Stimulated activated CD4-positive, alpha-beta T cell treated with anti-CD3 and anti-CD28 coated beads, Interleukin-2, amount 100 ng/mL, for 48 hours (primary cell): ENCODE measurements around the gene GDPD1.
"Not testable (repeated sequence)": the region's sequence is repeated elsewhere in the genome, so short reads cannot be mapped to it uniquely, and the experiment has no call there.

ENCODE experiments used
- DNase-seq, 2 donors: peaks; one replicate each; pipeline ENCODE4 v3.0.0-alpha.2; 2020

GDPD1 gene

GRCh38 chr17:59257101-59257500 lies 36.8 kb downstream of the GDPD1 start:
- no peak for DNase-seq

- DNase-seq, result no peak
Observed at GRCh38 chr17:59260722-59261121, 40.4 kb downstream of the GDPD1 start.

- no peak for DNase-seq
Observed at GRCh38 chr17:59266745-59267144, 46.4 kb downstream of the GDPD1 start.

GRCh38 chr17:59267776-59268175 lies 47.5 kb downstream of the GDPD1 start:
- DNase-seq, result no peak

DNA sequence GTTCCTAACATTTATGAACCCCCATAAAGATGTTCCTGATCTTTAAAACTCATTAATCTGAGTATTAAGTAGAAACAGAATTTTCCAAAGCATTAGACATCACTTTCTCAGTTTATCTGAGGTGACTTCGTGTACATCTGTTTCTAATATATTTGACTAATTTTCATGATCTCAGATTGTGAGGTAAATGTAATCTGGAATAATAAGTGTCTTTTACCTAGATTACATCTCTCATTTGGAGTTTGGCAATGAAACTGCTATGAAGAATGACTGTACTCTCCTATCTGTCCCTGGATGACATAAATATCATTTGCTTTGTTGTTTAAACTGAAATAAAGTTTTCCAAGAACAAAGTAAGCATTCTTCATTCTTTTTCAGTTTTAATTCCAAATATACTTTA lies 55.3 kb downstream of the GDPD1 start:
- DNase-seq, result no peak

DNA sequence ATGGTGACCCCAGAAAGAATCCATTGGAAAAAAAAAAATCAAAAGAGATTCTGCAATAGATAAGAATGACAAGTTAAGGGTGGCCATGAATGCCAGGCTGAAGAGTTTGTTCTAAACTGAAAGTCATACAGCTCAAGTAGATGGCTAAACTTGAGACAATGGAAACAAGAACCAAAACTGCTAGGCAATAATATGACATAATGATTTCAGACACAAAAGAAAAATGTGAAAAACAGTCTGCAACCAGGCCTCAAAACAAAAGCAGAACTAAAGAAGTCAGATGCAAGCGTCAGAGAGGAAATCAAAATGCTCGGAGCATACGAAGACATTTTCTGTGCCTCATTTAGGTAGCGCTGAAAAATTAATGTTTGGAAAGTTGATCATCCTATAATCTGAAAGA lies 56.7 kb downstream of the GDPD1 start:
- DNase-seq, result no peak

- DNase-seq, result no peak
Observed at GRCh38 chr17:59278406-59278805, 58.1 kb downstream of the GDPD1 start.

DNA sequence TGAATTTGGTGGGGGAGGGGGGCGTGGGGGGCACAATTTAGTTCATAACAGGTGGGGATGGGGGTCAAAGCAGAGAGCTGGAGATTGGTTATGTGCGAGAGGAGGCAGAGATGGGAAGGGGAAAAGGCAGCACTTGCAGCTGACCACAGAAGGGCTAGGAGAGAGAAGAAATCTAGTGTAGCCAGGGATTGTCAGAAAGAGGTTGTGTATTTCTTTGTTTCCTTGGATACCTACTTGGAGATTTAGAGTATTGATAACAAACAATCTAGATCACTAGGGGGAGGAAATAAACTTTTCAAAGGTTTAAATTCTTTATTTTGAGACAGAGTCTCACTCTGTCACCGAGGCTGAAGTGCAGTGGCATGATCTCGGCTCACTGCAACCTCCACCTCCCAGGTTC lies 64.0 kb downstream of the GDPD1 start:
- no peak for DNase-seq

DNA sequence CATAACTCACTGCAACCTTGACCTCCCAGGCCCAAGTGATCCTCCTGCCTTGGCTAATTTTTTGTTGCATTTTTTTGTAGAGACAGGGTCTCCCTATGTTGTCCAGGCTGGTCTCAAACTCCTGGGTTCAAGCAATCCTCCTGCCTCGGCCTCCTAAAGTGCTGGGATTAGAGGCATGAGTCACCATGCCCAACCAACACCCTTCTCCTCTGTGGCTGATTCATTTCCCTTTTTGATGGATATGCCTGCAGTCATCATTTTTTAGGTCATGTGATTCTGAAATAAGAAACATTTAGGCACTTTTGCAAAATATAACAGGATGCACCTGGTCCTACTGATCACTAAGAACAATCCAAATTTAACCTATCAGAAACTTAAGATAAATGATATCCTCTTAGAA lies 67.1 kb downstream of the GDPD1 start:
- no peak for DNase-seq

- no peak for DNase-seq
Observed at GRCh38 chr17:59287891-59288290, 67.6 kb downstream of the GDPD1 start.

GRCh38 chr17:59289981-59290301 lies 69.6 kb downstream of the GDPD1 start:
- no peak for DNase-seq

- not testable (repeated sequence) for DNase-seq
Observed at GRCh38 chr17:59290302-59290998, 70.1 kb downstream of the GDPD1 start.

DNA sequence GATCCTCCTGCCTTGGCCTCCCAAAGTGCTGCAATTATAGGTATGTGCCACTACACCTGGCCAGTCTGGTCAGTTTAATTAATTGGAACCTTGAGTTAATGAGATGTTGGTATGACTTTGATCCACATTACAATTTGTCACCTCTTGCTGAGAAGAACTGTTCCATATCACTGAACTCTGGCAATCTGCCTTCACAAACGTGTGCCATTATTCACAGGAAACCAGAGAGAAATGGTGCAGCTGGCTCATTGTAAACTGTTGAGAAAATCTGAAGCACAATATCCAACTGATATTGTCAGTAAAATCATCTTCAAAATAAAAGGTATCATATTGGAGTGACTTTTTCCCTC lies 71.8 kb downstream of the GDPD1 start:
- DNase-seq, result no peak

DNA sequence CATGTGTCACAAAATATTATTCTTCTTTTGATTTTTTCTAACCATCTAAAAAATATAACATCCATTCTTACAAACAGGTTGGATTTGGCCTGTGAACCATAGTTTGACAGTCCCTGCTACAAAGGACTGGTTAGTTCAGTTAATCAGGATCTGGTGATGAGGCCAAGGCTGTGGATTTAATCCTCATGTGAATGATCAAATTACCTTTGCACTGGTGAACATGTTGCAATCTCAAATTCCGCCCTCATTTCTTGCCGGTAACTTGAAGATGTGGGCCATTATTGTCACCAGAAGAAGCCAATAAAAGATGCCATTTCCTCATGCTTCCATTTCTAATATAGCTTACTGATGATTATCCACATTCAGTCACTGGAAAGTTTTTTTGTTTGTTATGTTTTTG lies 75.9 kb downstream of the GDPD1 start:
- no peak for DNase-seq

DNA sequence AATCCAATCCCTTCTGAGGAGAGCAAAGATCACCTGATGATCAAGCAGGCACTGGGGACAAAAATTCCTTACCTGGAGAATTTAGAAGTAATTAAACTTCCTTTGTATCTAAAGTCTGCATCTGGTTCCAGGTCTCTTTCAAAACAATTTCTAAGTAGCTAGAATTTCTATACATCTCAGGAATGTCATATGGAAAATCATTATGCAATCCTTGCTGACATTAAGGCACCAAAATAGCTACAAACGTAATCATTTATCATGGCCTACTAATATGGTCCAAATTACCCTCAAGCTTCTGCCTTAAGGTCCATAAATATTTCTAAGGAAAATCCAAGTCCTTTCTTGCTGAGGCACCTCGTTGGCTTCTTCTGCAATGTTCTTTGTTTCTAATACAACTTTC lies 78.2 kb downstream of the GDPD1 start:
- no peak for DNase-seq

- DNase-seq, result no peak
Observed at GRCh38 chr17:59299400-59300092, 79.2 kb downstream of the GDPD1 start.

GRCh38 chr17:59300941-59301340 lies 80.6 kb downstream of the GDPD1 start:
- no peak for DNase-seq

DNA sequence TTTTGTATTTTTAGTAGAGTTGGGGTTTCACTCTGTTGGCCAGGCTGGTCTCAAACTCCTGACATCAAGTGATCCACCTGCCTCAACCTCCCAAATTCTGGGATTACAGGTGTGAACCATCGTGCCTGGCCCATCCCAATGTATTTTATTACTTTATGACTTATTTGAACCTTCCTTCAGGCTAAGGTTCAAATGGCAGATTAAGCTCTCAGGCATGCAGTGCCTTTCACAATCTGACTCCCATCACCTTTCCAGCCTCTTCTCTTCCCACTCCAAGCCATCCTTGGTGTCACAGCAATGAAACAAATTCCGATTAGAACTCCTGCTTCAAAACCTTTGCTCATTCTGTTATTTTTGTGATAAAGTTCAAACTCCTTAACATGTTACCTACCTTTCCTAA lies 84.5 kb downstream of the GDPD1 start:
- DNase-seq, result no peak

DNA sequence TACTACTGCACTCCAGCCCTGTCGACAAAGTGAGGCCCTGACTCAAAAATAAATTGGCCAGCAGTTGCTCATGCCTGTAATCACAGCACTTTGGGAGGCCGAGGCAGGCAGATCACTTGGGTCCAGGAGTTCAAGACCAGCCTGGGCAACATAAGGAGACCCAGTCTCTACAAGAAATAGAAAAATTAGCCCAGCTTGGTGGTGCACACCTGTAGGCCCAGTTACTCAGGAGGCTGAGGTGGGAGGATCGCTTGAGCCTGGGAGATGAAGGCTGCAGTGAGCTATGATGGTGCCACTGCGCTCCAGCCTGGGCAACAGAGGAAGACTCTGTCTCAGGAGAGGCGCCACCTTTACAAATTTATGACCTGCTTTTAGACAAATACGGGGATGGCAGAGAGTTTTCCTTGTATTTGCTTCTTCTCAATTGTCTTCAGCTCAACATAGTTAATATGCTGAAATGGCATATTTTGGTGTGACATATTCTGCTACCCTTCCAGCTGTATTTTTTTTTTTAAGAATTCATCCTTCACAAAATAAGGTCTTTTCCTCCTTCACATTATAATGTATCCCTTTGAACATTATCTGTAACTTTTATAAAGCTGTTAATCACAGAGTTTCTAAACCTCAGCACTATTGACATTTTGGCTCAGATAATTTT lies 90.1 kb downstream of the GDPD1 start:
- no peak for DNase-seq

GRCh38 chr17:59311051-59311468 lies 90.7 kb downstream of the GDPD1 start:
- peak in 1 of 2 donors; percentile 28 for DNase-seq

DNA sequence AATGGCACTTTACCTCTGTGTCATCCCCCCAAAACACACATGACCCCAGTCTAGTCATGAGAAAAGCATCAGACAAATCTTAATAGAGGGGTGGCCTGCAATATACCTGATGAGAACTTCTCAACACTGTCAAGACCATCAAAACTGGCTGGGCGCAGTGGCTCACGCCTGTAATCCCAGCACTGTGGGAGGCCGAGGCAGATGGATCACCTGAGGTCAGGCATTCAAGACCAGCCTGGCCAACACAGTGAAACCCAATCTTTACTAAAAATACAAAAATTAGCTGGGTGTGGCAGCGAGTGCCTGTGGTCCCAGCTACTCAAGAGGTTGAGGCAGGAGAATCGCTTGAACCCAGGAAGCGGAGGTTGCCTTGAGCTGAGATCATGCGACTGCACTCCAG lies 91.2 kb downstream of the GDPD1 start:
- not testable (repeated sequence) for DNase-seq

GRCh38 chr17:59315866-59316265 lies 95.6 kb downstream of the GDPD1 start:
- DNase-seq, result no peak
